Right ventricle myocardium inferior (tissue), 1 donor: ENCODE results near the gene FHAD1. TPM values are rescaled to one million over a fixed set of nuclear protein-coding genes. Genes with fewer than 3 reads are reported as not detected.
A peak's percentile ranks its signal among the peaks of the same experiment; 100 is the strongest.

Source experiments
- ATAC-seq: fragments of 200-7000 bp; cut with Tn5 transposase; one replicate; pipeline ENCODE4 v1.9.1; 2020; ENCODE audit warnings: mild to moderate bottlenecking, moderate library complexity
- DNase-seq: peaks from one replicate; pipeline ENCODE4 v3.0.0; 2021; ENCODE audit errors: missing footprints
- intact Hi-C: fragments of 100-400 bp; cut with DNase I; formaldehyde crosslinking; loops from one replicate; pipeline ENCODE4 v1.11.0; 2022
- total RNA-seq: library from RNA; stranded (reverse); fragmentation: NEBNext Ultra II Directional; extraction: Animal tissue kit (Norgen Biotek cat#: 25700); gene quantifications from one replicate; pipeline ENCODE4 v1.2.1, GENCODE V29; 2021
- donor health status: DM: no; HTN: yes; CAD: no; lungs with severe emphysema.

Gene FHAD1
- total RNA-seq, 1 donor from 2014 or later: not detected

GRCh38 chr1:15346346-15347030 lies 99.5 kb downstream of the FHAD1 start:
- no peak for DNase-seq
- intact Hi-C loops: no loop called here
- ATAC-seq: no peak

- ATAC-seq (no peak), DNase-seq (no peak)
- intact Hi-C loops: no loop called here
Observed at GRCh38 chr1:15347182-15347581, 100.2 kb downstream of the FHAD1 start.

GRCh38 chr1:15348648-15349047 lies 101.6 kb downstream of the FHAD1 start:
- DNase-seq (no peak), ATAC-seq (no peak)
- intact Hi-C loops: no loop called here

GRCh38 chr1:15349133-15349532 lies 102.1 kb downstream of the FHAD1 start:
- no peak for ATAC-seq
- intact Hi-C loops: no loop called here
- no peak for DNase-seq

- intact Hi-C loops: no loop called here
- no peak for ATAC-seq
- DNase-seq: no peak
Observed at GRCh38 chr1:15350151-15350550, 103.1 kb downstream of the FHAD1 start.

GRCh38 chr1:15350551-15351200 lies 103.7 kb downstream of the FHAD1 start:
- DNase-seq (no peak), ATAC-seq (peak; percentile 21)
- intact Hi-C loops: no loop called here

- no peak for DNase-seq
- intact Hi-C loops: no loop called here
- ATAC-seq: no peak
Observed at GRCh38 chr1:15351310-15351709, 104.3 kb downstream of the FHAD1 start.

GRCh38 chr1:15352128-15352957 lies 105.3 kb downstream of the FHAD1 start:
- ATAC-seq: no peak
- DNase-seq: no peak
- intact Hi-C loops: no loop called here

GRCh38 chr1:15353839-15354579 lies 107.0 kb downstream of the FHAD1 start:
- DNase-seq (peak; percentile 58), ATAC-seq (no peak)
- intact Hi-C loops: no loop called here

- intact Hi-C loops: no loop called here
- ATAC-seq: no peak
Observed at GRCh38 chr1:15354580-15354965, 107.5 kb downstream of the FHAD1 start.

GRCh38 chr1:15355968-15356625 lies 109.1 kb downstream of the FHAD1 start:
- intact Hi-C loops: no loop called here
- ATAC-seq (no peak), DNase-seq (no peak)

More at GRCh38 chr1:15354580-15354965, 107.5 kb downstream of the FHAD1 start:
- no peak for DNase-seq

GRCh38 chr1:15357612-15358207 lies 110.7 kb downstream of the FHAD1 start:
- intact Hi-C loops: no loop called here
- ATAC-seq (no peak), DNase-seq (no peak)

GRCh38 chr1:15358565-15359133 lies 111.6 kb downstream of the FHAD1 start:
- intact Hi-C loops: no loop called here
- ATAC-seq: no peak
- DNase-seq: no peak

- intact Hi-C loops: no loop called here
Observed at GRCh38 chr1:15360700-15361099, 113.7 kb downstream of the FHAD1 start.

GRCh38 chr1:15362096-15362736 lies 115.2 kb downstream of the FHAD1 start:
- intact Hi-C loops: no loop called here
- DNase-seq (no peak), ATAC-seq (no peak)

More at GRCh38 chr1:15360700-15361099, 113.7 kb downstream of the FHAD1 start:
- ATAC-seq (no peak), DNase-seq (no peak)

- ATAC-seq: no peak
- intact Hi-C loops: no loop called here
- no peak for DNase-seq
Observed at GRCh38 chr1:15362737-15363128, 115.7 kb downstream of the FHAD1 start.

- intact Hi-C loops: no loop called here
- DNase-seq (no peak), ATAC-seq (no peak)
Observed at GRCh38 chr1:15364740-15365139, 117.7 kb downstream of the FHAD1 start.
